NCI-H510A treated with DMSO at 0.1 percent for 48 hours (cell line): ENCODE data around the gene NELFB.
"Not testable (repeated sequence)": the region's sequence is repeated elsewhere in the genome, so short reads cannot be mapped to it uniquely, and the experiment has no call there.

Experiments
- DNase-seq: peaks from one replicate; lab custom pipeline; 2025; lab: John Stamatoyannopoulos, UW

NELFB gene

DNA sequence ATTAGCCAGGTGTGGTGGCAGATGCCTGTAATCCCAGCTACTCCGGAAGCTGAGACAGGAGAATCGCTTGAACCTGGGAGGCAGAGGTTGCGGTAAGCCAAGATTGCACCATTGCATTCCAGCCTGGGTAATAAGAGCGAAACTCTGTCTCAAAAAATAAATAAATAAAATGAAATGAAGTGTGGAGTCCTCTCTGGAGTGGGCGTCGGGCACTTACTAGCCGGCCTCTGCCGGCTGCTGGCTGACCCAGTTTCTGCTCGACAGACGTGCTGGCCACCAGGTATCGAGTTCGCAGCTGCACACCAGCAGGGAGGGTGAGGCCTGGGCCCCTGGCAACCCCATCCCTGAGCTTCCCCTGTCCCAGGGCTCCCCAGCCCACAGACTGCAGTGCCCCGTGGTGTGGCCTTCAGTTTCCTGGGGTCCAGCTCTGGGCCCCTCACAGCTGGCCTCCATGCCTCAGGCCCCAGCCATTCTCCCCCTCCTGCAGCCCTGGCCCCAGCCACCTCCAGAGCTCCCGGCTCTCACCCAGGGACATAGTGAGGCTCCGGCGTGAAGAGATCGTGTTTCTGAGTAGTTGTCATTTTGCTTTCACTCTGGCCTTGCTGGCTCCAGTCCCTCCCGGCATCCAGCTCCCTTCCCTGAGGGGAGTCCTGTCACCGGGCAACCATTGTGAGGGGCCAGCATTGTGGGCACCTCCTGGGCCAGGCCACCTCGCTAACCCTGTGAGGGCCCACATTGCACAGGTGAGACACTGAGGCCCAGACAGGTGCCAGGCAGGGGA is 7.8 kb upstream of the NELFB start:
- DNase-seq = peak; percentile 33

DNA sequence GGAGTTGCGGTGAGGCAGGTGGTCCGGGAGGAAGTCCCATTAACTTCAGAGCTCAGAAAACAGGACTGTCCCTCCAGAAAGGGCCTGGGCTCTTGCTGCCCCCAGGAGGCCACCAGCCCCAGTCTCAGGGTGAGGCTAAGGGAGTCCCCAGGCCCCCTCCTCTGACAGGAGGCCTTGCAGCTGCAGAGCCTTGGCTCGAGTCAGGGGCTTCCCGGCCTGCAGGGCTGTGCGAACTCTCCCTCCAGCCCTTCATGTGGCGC is 7.3 kb upstream of the NELFB start:
- no peak for DNase-seq

DNA sequence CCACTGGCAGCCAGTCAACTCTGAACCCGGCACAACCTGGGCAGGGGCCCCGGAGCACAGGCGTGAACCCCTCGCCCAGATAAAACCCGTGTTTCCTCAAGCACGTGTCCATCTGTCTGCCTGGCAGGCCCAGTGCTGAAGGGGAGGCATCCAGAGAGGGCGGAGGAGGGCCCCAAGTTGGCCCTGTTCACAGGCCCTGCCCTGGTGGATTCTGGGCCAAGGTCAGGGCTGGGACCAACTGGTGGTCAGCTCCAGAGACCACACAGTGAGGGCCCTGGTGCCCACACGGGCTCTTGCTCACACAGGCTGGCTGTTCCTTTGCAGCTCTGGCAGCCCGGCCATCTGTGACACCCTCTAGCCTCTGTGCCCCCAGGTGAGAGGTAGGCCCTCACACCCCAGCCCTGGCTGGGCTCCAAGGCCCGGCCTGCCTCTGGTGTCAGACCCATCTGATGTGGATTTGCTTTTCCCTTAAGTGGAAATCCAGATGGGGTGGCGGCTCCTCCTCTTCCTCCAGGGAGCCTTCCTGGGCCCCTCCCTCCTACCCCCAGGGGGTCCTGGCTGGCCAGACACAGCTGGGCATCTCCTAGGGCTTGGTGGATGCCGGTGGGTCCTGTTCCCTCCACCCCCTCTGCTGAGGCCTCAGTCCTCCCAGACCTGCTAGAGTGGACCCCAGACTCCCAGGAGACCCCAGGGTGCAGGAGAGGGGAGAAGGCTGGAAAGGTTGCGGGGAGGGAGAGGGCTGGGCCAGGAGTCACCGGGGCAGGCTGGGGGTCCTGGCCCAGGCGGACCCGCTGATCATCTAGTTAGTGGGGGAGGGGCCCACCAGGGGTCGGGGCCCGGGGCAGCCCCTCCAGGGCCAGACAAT is 4.6 kb upstream of the NELFB start:
- no peak for DNase-seq

DNA sequence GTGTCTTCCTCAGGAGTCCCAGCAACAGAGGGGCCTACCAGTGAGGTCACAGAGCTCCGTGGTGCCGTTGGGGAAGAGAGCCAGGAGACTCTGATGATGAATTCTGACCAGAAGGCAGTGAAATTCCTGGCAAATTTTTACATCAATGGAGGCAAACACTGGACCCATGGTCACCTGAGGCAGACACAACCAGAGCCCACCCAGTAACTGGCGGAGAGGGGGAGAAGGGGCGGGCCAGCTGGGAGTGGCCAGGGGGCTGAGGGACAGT is 4.0 kb upstream of the NELFB start, which contains the start of gene STPG3:
STPG3 (plus strand) TSS at position 93 of the 268 bp plus-strand sequence; CDS start at position 94, 1 bp downstream.
- no peak for DNase-seq

DNA sequence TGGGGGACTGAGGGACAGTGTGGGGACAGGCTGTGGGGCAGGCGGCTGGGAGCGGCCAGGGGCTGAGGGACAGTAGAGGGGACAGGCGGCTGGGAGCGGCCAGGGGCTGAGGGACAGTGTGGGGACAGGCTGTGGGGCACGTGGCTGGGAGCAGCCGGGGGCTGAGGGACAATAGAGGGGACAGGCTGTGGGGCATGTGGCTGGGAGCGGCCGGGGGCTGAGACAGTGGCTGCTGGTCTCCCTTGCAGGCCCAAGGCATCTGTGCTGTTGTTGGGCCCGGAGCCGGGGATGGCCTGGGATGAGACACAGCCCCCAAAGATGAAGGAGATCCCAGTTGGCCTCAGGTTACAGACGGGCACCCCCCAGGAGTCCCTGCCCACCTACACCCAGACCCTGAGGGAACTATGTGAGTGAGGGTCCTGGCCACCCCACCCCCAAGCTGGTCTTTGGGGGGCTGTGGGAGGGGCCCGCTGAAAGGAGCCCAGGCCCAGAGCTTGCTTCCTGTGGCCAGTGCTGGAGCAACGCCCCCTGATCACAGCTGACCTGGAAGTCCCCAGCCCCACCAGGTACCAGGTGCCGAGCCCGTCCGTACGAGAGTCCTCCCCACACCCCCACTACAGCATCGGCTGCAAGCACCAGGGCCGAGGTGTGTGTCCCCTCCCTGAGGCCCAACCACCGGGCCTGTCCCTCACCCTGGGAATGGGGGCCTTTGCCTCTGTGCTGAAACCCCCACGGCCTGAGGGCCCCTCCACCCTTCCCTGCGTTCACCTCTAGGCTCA is 3.4 kb upstream of the NELFB start:
- no peak for DNase-seq

DNA sequence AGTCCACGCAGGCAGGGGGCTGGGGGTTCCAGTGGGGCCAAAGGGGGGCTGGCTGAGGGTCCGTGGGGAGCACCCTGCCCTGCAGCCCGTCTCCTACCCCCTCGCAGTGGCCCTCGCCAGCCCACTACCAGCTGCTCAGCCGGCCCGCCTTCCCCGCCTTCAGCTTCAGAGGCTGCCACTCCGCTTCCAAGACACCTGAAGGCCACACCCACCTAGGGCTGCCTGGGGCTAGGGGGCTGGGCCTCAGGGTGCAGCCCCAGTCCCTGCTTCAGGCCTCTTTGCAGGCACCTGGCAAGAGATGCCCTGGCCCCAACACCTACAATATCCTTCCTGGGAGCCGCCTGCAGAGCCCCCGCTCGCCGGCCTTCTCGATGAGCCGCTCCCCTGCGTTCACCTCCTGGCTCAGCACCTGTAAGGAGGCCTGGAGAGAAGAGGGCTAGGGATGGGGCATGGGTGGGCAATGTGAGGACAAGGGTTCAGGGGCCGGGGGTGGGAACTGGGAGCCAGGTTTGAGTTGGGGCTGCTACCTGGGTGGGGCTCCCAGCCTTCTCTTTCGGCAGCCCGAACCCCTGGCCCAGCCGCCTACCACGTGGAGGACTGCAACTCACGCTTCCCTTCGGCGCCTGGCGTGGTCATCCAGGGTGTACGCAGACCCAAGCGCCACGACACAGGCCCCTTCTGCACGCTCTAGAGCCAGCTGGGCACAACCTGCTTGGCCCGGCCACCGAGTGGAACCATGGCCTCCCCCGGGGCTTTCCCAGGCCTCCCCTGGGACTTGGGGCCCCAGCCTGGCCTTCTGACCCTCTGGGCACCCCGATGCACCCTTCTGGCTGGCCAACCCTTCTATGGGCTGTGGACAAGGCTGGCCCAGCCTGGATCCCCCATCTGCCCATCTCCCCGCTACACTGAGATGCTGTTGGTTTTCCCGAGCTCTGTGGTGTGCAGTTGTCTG is 2.3 kb upstream of the NELFB start:
- DNase-seq = peak; percentile 75

DNA sequence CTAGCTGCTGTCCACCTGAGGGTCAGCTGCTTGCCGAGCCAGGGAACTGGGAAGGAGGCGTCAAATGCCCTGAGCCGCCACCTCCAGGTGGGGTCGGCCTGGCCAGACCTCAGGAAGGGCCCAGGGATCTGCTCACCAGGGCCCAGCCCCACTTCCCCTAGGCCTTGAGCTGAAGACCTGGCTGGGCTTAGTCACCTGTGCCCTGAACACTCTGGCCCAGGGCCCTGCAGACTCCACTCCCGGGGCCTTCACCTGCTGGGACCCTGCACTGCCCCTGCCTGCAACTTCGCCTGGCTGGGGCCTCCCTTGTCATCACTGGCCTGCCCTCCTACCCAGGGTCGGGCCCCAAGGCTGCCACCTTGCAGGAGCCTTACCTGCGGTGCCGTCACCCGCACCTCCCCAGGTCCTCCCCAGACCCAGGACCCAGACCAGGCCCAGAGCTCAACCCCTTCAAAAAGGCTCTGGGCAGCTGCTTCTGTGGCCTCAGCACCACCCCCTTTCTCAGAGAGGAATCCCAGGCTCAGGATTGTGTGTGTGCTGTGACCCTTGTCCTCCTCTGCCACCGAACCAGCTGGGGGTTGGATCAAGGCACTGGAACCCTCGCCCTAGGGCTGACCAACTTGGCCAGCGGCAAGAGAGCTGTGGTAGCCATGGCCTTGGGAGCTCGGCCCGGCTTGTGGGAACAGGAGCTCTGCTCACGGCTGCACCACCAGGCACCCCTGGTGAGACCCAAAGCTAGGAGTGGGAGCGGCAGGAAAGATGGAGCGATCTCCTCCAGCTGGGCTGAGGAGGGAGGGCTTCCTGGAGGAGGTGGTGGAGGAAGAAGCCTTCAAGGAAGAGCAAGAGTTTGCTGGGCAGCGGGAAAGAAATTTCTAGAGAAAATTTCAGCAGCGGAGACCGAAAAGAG is 1.2 kb upstream of the NELFB start:
- DNase-seq = no peak

DNA sequence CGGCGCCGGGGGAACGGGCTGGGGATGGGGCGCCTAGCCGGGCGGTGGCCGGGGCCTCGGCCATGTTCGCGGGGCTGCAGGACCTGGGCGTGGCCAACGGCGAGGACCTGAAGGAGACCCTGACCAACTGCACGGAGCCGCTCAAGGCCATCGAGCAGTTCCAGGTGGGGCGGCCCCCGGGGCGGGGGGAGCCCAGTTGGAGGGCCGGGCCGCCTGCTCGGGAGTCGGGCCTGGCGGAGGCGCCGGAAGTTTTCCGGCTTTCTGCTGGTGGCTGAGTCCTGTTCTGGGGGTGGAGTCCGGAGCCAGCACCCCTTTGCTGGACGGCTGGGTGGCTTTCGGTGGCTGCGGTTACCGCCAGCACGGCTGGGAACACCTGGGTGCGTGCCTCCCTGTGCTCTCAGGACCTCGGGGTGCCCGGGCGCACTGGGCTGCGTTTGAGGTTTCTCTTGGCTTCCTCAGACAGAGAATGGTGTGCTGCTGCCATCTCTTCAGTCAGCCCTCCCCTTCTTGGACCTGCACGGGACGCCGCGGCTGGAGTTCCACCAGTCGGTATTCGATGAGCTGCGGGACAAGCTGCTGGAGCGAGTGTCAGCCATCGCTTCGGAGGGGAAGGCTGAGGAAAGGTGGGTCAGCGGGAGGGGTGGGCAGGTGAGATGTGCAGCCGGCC is 454 bp downstream of the NELFB start:
- DNase-seq = peak; percentile 52

DNA sequence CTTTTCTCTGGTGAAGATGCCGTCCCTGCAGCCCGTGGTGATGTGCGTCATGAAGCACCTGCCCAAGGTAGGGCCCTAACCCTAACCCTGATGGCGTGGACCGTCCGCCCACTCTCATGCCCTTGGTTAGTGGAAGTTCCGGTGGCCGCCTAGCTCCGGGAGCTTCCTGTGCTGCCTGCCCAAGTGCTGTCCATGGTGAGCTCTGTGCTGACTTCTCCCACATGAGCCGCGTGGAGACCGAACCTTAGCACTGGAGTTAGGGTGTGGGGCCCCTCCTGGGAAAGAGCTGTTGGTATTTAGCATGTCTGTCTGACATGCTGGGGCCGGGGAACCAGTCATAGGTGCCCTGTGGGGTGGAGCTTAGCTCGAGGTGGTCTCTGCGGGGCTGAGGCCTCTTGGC is 1.2 kb downstream of the NELFB start:
- DNase-seq = no peak

DNA sequence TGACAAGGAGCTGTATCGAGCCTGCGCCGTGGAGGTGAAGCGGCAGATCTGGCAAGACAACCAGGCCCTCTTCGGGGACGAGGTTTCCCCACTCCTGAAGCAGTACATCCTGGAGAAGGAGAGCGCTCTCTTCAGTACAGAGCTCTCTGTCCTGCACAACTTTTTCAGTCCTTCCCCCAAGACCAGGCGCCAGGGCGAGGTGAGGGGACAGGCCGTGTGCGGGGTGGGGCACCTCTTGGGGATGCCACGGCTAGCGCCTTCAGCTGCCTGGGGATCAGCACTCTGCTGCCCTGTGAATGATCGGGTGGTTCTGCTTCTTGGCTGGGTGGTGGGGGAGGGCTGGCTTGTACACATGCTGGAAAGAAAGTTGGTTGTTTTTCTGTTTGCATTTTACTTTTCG is 1.7 kb downstream of the NELFB start:
- no peak for DNase-seq

DNA sequence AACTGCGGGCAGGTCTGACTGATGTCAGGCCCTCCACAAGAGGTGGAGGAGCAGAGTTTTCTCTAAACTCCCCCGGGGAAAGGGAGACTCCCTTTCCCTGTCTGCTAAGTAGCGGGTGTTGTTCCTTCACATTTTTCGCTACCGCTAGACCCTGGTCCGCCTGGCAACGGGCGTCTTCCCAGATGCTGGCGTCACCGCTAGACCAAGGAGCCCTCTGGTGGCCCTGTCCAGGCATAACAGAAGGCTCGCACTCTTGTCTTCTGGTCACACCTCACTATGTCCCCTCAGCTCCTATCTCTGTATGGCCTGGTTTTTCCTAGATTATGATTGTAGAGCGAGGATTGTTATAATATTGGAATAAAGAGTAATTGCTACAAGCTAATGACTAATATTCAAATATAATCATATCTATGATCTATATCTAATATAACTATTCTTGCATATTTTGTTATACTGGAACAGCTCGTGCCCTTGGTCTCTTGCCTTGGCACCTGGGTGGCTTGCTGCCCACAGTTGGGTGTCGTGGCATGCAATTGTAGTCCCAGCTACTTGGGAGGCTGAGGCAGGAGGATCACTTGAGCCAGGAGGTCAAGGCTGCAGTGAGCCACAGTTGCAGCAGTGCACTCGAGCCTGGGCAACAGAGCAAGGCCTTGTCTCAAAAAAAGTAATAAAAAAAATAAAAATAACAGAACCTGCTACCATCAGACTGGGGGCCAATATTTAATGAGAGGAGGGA is 7.2 kb downstream of the NELFB start:
- not testable (repeated sequence) for DNase-seq

DNA sequence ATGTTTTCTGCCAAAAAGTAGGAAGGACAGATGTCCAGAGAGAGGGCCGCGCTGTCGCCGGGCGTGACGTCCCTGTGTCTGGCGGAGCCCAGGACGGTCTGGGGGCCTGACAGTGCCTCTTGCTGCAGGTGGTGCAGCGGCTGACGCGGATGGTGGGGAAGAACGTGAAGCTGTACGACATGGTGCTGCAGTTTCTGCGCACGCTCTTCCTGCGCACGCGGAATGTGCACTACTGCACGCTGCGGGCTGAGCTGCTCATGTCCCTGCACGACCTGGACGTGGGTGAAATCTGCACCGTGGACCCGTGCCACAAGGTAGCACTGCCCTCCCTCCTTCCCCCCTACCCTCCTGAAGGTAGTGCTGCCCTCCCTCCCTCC is 7.8 kb downstream of the NELFB start:
- no peak for DNase-seq

DNA sequence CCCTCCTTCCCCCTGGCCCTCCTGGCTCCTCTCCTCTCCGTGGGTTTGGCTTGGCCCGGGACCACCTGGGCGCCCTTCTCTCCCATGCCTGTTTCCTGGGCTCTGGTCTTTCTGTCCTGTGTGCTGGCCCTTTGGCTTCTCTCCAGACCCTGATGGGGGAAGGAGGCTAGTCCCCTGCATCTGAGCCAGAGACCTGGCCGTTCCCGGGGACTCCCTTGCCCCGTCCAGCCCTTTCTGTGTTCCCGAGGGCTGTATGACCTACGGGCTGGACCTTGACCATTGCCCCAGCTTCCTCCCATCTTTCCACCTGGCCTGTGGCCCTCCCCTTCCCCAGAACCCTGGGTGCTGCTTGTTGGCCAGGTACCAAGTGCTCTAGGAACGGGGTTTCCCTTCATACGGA is 8.4 kb downstream of the NELFB start:
- no peak for DNase-seq

DNA sequence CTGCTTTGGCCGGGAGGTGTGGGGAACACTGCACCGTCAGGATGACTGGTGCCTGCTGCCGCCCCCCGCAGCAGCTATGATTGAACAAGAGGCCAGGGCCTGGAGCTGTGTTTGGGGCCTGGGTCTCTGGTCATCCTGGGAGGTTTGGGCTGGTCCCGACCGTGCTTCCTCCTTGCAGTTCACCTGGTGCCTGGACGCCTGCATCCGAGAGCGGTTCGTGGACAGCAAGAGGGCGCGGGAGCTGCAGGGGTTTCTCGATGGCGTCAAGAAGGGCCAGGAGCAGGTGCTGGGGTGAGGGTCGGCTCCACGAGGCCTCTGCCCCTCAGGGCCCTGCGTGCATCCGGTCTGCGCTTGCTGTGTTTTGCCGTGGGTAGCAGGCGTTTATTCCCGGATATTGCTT is 8.9 kb downstream of the NELFB start:
- no peak for DNase-seq

DNA sequence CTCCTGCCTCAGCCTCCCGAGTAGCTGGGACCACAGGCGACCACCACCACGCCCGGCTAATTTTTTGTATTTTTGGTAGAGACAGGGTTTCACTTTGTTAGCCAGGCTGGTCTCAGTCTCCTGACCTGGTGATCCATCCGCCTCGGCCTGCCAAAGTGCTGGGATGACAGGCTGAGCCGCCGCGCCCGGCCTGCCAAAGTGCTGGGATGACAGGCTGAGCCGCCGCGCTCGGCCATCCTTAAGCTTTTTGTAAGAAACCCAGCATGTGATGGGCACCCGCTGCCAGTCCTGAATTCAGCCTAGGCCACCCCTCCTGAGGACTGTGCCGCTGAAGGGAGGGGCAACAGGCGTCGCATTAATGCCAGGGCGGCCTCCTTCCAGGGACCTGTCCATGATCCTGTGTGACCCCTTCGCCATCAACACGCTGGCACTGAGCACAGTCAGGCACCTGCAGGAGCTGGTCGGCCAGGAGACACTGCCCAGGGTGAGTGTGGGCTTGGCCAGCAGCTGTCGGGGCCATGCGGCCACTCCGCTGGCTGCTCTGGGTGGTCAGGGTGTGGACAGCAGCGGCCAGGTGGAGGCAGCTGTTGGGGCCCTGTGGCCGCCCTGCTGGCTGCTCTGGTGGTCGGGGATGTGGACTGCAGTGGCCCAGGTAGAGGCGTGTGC is 10.5 kb downstream of the NELFB start:
- DNase-seq = no peak

DNA sequence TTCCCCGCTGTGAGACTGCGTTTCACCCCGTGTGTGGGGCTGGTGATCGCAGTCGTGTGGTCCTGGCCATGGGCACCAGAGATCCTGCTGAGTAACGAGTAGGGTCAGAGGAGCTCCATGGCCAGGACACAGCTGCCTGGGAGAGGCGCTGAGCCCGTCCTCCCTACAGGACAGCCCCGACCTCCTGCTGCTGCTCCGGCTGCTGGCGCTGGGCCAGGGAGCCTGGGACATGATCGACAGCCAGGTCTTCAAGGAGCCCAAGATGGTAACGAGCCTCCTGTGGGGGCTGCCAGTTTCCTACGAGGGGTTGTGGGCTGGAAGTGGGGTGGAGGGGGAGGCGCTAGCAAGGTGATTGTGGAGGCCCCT is 11.0 kb downstream of the NELFB start:
- DNase-seq = no peak

DNA sequence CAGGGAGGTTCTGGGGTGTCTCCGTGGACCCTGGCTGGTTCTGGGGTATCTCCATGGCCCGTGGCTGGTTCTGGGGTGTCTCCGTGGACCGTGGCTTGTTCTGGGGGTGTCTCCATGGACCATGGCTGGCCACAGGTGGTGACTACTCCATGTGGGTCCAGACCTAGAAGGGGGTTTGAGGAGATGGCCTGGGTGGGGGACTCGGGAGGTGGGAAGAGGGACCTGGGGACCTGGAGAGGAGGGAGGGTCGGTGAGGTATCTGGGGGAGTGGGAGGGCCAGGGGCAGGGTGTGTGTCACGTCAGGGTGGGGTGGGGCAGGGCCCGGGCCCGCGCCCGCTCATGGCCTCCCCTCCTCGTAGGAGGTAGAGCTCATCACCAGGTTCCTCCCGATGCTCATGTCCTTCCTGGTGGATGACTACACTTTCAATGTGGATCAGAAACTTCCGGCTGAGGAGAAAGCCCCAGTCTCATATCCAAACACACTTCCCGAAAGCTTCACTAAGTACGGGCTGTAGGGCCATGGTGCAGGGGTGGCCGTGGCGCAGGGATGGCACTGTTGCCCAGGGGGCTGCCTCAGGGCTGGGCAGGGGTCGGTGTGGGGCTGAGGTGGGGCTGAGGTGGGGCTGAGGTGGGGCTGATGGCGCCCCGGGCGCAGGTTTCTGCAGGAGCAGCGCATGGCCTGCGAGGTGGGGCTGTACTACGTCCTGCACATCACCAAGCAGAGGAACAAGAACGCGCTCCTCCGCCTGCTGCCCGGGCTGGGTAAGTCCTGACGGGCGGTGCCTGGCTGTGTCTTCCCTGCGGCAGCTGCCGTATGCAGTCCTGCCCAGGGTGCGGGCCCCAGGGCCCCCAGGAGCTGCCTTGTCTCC is 11.7 kb downstream of the NELFB start:
- DNase-seq = no peak

DNA sequence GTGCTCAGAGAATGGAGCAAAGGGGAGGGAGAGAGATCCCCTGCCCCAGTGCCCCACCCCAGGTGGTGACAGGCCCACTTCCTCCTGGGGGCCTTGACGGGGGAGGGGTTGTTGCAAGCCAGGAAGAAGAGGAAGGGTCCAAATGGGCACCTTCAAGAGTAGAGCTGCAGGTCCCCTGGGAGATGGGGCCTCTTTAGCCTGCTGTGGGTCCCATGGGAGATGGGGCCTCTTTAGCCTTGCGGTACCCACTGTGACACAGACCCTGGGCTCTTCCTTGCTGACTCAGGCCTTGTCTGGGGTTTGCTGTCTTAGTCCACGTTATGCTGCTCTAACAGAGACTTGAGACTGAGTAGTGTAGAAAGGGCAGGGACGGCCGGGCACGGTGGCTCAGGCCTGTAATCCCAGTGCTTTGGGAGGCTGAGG is 12.8 kb downstream of the NELFB start:
- DNase-seq = no peak
